Neutrophil (primary cell): ENCODE data around the gene DLD.

Source experiments
- H3K27ac ChIP-seq: fragments of 200-600 bp; sonication (generic); 2 replicates; pipeline ENCODE4 v1.5.1; 2016; ENCODE audit warnings: mild to moderate bottlenecking, moderate library complexity
- H3K27me3 ChIP-seq: fragments of 200-600 bp; sonication (generic); 2 replicates; pipeline ENCODE4 v1.6.0; 2016; ENCODE audit warnings: mild to moderate bottlenecking
- H3K36me3 ChIP-seq: fragments of 200-600 bp; sonication (generic); 2 replicates; pipeline ENCODE4 v1.5.1; 2017
- H3K4me1 ChIP-seq, 2 experiments: fragments of 200-600 bp in 1 of 2; sonication (generic) in 1 of 2; 1 replicate in 1 of 2; 2 replicates in 1 of 2; pipeline versions ENCODE4 v1.5.1 to v1.6.1; 2013 to 2016; ENCODE audit warnings: low read depth in 1 of 2, low read length in 1 of 2, mild to moderate bottlenecking in 1 of 2, moderate library complexity in 1 of 2; ENCODE audit not compliant: control insufficient read depth in 1 of 2, insufficient read depth in 1 of 2
- H3K4me3 ChIP-seq, 2 experiments: fragments of 200-600 bp in 1 of 2; sonication (generic) in 1 of 2; 1 replicate in 1 of 2; 2 replicates in 1 of 2; pipeline ENCODE4 v1.5.1; 2013 to 2016; ENCODE audit warnings: low read depth in 1 of 2, low read length in 1 of 2, mild to moderate bottlenecking in 1 of 2, moderate library complexity in 1 of 2
- H3K9me3 ChIP-seq: fragments of 200-600 bp; sonication (generic); 2 replicates; pipeline ENCODE4 v1.5.1; 2016
- TF ChIP-seq, protein P1 (sequence below): fragments of 200-600 bp; sonication (generic); IDR thresholded peaks from 2 replicates; pipeline ENCODE4 v1.5.1; 2016; ENCODE audit warnings: antibody characterized with exemption

DLD gene

GRCh38 chr7:107870427-107871000 is 20.5 kb upstream of the DLD start:
- Histone ChIP-seq H3K9me3 (no peaks in the 10 kb centered on the region), H3K4me1 (peaks cover 11% of the 10 kb centered on the region in 2 experiments), H3K27ac (no peak overlapping the region), H3K4me3 (no peak overlapping the region), H3K36me3 (no peaks in the 10 kb centered on the region), H3K27me3 (peaks cover 41% of the 10 kb centered on the region)
- TF ChIP-seq, protein P1, sequence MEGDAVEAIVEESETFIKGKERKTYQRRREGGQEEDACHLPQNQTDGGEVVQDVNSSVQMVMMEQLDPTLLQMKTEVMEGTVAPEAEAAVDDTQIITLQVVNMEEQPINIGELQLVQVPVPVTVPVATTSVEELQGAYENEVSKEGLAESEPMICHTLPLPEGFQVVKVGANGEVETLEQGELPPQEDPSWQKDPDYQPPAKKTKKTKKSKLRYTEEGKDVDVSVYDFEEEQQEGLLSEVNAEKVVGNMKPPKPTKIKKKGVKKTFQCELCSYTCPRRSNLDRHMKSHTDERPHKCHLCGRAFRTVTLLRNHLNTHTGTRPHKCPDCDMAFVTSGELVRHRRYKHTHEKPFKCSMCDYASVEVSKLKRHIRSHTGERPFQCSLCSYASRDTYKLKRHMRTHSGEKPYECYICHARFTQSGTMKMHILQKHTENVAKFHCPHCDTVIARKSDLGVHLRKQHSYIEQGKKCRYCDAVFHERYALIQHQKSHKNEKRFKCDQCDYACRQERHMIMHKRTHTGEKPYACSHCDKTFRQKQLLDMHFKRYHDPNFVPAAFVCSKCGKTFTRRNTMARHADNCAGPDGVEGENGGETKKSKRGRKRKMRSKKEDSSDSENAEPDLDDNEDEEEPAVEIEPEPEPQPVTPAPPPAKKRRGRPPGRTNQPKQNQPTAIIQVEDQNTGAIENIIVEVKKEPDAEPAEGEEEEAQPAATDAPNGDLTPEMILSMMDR: no peak

DNA sequence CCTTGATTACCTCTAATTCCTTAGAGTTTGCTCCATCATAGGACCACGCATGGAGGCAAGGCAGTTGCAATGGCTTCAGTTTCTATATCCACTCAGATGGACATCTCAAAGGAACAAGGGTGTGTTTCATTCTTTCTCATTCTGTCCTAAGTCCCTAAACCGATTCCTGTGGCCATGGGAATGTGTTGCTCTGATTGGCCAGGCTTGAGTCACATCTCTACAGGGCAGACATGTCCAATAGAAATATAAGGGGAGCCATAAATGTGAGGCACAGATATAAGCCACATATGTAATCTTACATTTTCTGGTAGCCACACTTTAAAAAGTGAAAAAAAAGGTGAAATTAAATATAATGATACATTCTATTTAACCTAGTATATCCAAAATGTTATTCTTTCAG is 16.9 kb upstream of the DLD start:
- H3K9me3 ChIP-seq: no peaks in the 10 kb centered on the region
- peaks cover 41% of the 10 kb centered on the region for H3K27me3 ChIP-seq
- no peaks in the 10 kb centered on the region for H3K36me3 ChIP-seq
- H3K4me3 ChIP-seq: no peak overlapping the region
- H3K4me1 ChIP-seq: peaks cover 19 to 30% of the 10 kb centered on the region in 2 experiments
- TF ChIP-seq, protein P1: no peak
- no peak overlapping the region for H3K27ac ChIP-seq

GRCh38 chr7:107874605-107875446 is 16.2 kb upstream of the DLD start:
- Histone ChIP-seq H3K27ac (peak overlapping the region; percentile 74), H3K4me3 (peak overlapping the region in 1 of 2 experiments; percentile 51), H3K4me1 (peaks cover 19 to 32% of the 10 kb centered on the region in 2 experiments), H3K27me3 (peaks cover 41% of the 10 kb centered on the region), H3K36me3 (no peaks in the 10 kb centered on the region), H3K9me3 (no peaks in the 10 kb centered on the region)
- TF ChIP-seq, protein P1: peak; percentile 68

- Histone ChIP-seq H3K4me1 (peaks cover 19 to 32% of the 10 kb centered on the region in 2 experiments), H3K36me3 (no peaks in the 10 kb centered on the region), H3K9me3 (no peaks in the 10 kb centered on the region), H3K27me3 (peaks cover 42% of the 10 kb centered on the region), H3K4me3 (no peak overlapping the region), H3K27ac (no peak overlapping the region)
- TF ChIP-seq, protein P1: no peak
These were observed 14.1 kb upstream of the DLD start for GRCh38 chr7:107876916-107877315.

DNA sequence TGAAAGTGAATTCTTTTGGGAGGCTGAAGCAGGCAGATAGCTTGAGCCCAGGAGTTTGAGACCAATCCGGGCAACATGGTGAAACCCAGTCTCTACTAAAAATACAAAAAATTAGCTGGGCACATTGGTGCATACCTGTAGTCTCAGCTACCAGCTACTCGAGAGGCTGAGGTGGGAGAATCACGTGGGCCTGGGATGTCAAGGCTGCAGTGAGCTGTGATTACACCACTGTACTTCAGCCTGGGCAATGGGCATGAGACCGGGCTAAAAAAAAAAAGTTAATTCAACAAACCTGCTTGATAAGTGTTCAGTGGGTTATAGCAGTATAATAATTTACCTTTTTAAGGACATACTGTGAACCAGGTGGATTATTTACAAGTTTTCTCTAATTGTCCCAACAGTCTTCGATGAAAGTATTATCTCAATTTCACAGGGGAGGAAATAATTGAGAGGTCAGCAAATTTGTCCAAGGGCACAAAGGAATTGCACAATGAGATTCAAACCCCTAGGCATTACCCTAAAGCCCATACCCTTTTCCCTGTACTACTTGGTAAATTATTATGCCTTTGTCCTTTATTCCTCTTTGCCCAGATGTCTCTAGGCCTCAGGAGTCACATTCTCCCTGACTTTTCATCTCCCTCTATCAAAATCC is 13.1 kb upstream of the DLD start:
- H3K9me3 ChIP-seq: no peaks in the 10 kb centered on the region
- no peak overlapping the region for H3K27ac ChIP-seq
- H3K4me3 ChIP-seq: no peak overlapping the region
- H3K27me3 ChIP-seq: peaks cover 42% of the 10 kb centered on the region
- H3K4me1 ChIP-seq: peaks cover 19 to 32% of the 10 kb centered on the region in 2 experiments
- TF ChIP-seq, protein P1: no peak
- H3K36me3 ChIP-seq: no peaks in the 10 kb centered on the region
